ENCODE data around the gene TUBA3E. TPM values are rescaled to one million over a fixed set of nuclear protein-coding genes. Genes with fewer than 3 reads are reported as not detected.
"Not testable (repeated sequence)": the region's sequence is repeated elsewhere in the genome, so short reads cannot be mapped to it uniquely, and the experiment has no call there.

The TUBA3E gene
- total and polyA plus RNA-seq, 9 of the 15 experiments (the other 6 are each of a cell fraction or from before 2014, with no cell fraction given) = 0.09 to 0.30 (median 0.13) TPM; not detected in 3

GRCh38 chr2:130154773-130155765 lies 43.2 kb downstream of the TUBA3E start:
- H3K9me1 ChIP-seq (ENCODE audit: control insufficient read depth, insufficient read depth, low read length) = no peaks in the 10 kb centered on the region
- H3K4me3 ChIP-seq = no peak overlapping the region
- peak; percentile 52 for TF ChIP-seq POLR2G (IDR thresholded peaks at IDR 0.05; ENCODE audit: low read depth, low read length)
- 0 out of 2 replicates have a peak, but pooled peaks have one; percentile 22 for TF ChIP-seq POLR2A (conservative IDR thresholded peaks at IDR 0.05)
- TF ChIP-seq RBM22 (IDR thresholded peaks at IDR 0.05; ENCODE audit: low read depth, low read length, poor library complexity, severe bottlenecking) = peak; percentile 81
- no peak for TF ChIP-seq MTF1 (CRISPR knock-in tag; IDR thresholded peaks at IDR 0.05; ENCODE audit: borderline replicate concordance)
- peak; percentile 20; the same call in 1 of the 2 replicates for TF ChIP-seq RBFOX2 (IDR thresholded peaks at IDR 0.05; ENCODE audit: low read depth, low read length)
- TF ChIP-seq CEBPB (tag; IDR thresholded peaks at IDR 0.05) = no peak
- H3K36me3 ChIP-seq (ENCODE audit: control insufficient read depth, insufficient read depth, low read length) = peaks cover 58% of the 10 kb centered on the region; the same call in 1 of the 3 replicates
- no peak overlapping the region for H3K4me2 ChIP-seq (ENCODE audit: insufficient read depth, low read length)
- H3K9me3 ChIP-seq (replicated peaks; ENCODE audit: control insufficient read depth, insufficient read depth, low read depth, low read length) = no peaks in the 10 kb centered on the region
- no peak for ATAC-seq
- FAIRE-seq = no peak
- H3K27ac ChIP-seq (ENCODE audit: extremely low read depth, low read depth, low read length) = no peak overlapping the region
- intact Hi-C loops (cut with micrococcal nuclease) (no loop called here), in situ Hi-C loops (cut with MboI) (no loop called here)
- H3K9ac ChIP-seq (ENCODE audit: insufficient read depth in 1 of 2, low read depth in 2 of 2, low read length in 2 of 2) = no peak overlapping the region
- H3K4me1 ChIP-seq (replicated peaks in 1 of 2; ENCODE audit: control insufficient read depth in 2 of 2, insufficient read depth in 2 of 2, low read length in 2 of 2) = peaks cover 0 to 19% of the 10 kb centered on the region in 2 experiments; a peak in 3 of 5 replicates
- no peaks in the 10 kb centered on the region for H3K27me3 ChIP-seq (ENCODE audit: control insufficient read depth in 2 of 2, insufficient read depth in 2 of 2, low read length in 2 of 2)
- H3K79me2 ChIP-seq (ENCODE audit: control insufficient read depth, insufficient read depth, low read length) = no peaks in the 10 kb centered on the region
- WGBS (ENCODE audit: insufficient coverage, low coverage, missing lambda C conversion rate) = 95% methylated on average over 23 of the region's 29 CpGs
- no TSS peak for BruUV-seq (replicated peaks)
- ChIA-PET CTCF (ENCODE audit: low intra/inter-chr PET ratio) (interaction anchor here (0.6 kb wide), 2 partner anchors 179 to 181 kb away, joined by 3 to 4 read pairs; no protein-coding TSS in a partner anchor), POLR2A (no interaction called here)
- H4K20me1 ChIP-seq (replicated peaks; ENCODE audit: control insufficient read depth, insufficient read depth, low read length) = no peaks in the 10 kb centered on the region; the same call in 1 of the 2 replicates
- DNase-seq (ENCODE audit: extremely low read depth in 1 of 4, low spot score in 3 of 4) = no peak
- no peak overlapping the region for H2AFZ ChIP-seq (ENCODE audit: low read depth, low read length)

GRCh38 chr2:130154423-130154770 lies 43.8 kb downstream of the TUBA3E start:
- Histone ChIP-seq H3K36me3 (ENCODE audit: control insufficient read depth, insufficient read depth, low read length) (peaks cover 51% of the 10 kb centered on the region; the same call in 1 of the 3 replicates), H3K4me1 (replicated peaks in 1 of 2; ENCODE audit: control insufficient read depth in 2 of 2, insufficient read depth in 2 of 2, low read length in 2 of 2) (peaks cover 0 to 19% of the 10 kb centered on the region in 2 experiments; a peak in 3 of 5 replicates)
- intact Hi-C loops (cut with micrococcal nuclease); BruUV-seq (replicated peaks); in situ Hi-C loops (cut with MboI); H3K9me1 ChIP-seq (ENCODE audit: control insufficient read depth, insufficient read depth, low read length); DNase-seq (ENCODE audit: extremely low read depth in 1 of 4, low spot score in 3 of 4); POLR2A ChIA-PET; CTCF ChIA-PET (ENCODE audit: low intra/inter-chr PET ratio); H4K20me1 ChIP-seq (replicated peaks; ENCODE audit: control insufficient read depth, insufficient read depth, low read length); H3K27ac ChIP-seq (ENCODE audit: extremely low read depth, low read depth, low read length); H3K9ac ChIP-seq (ENCODE audit: insufficient read depth in 1 of 2, low read depth in 2 of 2, low read length in 2 of 2); H2AFZ ChIP-seq (ENCODE audit: low read depth, low read length); H3K4me3 ChIP-seq; ATAC-seq; H3K79me2 ChIP-seq (ENCODE audit: control insufficient read depth, insufficient read depth, low read length); H3K9me3 ChIP-seq (replicated peaks; ENCODE audit: control insufficient read depth, insufficient read depth, low read depth, low read length); H3K4me2 ChIP-seq (ENCODE audit: insufficient read depth, low read length); H3K27me3 ChIP-seq (ENCODE audit: control insufficient read depth in 2 of 2, insufficient read depth in 2 of 2, low read length in 2 of 2): not testable (repeated sequence)
- 88% methylated on average over 3 of the region's 8 CpGs for WGBS (ENCODE audit: insufficient coverage, low coverage, missing lambda C conversion rate)
- peak; percentile 29 for FAIRE-seq

Data from K562 (cell line).